ENCODE measurements around the gene DOK3.

Gene DOK3

DNA sequence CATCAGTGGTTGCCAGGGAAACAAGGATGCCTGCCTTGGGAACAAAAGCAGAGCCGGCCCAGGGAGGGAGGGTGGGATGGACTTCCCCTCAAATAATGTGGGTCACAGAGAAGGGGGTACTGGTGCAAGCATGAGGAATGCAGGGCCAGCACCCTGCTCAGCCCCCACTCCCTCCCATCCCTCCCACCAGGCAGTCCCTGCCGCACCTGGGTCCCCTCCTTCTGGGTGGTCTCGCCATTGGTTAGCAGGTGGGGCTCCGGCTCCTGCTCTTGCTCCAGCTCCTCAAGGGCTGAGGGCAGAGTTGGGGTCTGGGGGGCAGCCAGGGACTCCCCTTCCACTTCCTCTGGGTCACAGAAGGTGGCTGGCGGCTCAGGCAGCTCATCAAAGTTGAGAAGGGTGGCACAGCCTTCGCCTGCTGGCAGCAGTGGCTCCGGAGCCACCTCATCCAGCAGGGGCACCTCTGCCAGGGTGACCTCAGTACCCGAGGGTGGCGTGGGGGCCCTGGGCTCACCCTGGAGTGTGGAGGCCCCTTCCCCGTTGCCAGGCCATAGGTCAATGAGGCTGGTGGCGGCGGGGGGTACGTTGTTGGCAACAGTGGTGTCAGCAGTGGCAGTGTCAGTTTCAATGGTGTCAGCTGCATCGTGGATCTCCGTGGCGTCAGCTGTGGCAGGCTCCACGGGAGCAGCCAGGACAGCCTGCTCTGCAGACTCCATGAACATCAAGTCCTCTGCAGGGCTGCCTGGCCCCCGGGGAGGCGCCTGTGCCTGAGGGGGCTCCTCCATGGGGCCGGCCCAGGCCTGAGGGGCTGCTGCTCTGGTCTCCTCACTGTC, 51.6 kb downstream of the DOK3 start:
- Histone ChIP-seq H3K27me3 (no peaks in the 10 kb centered on the region), H3K4me1 (peaks cover 30% of the 10 kb centered on the region), H3K4me3 (ENCODE audit: low read depth, low read length) (no peak overlapping the region), H3K36me3 (peaks cover 41% of the 10 kb centered on the region), H3K9me3 (no peaks in the 10 kb centered on the region)
- no peak for DNase-seq
- TF ChIP-seq, protein P1, sequence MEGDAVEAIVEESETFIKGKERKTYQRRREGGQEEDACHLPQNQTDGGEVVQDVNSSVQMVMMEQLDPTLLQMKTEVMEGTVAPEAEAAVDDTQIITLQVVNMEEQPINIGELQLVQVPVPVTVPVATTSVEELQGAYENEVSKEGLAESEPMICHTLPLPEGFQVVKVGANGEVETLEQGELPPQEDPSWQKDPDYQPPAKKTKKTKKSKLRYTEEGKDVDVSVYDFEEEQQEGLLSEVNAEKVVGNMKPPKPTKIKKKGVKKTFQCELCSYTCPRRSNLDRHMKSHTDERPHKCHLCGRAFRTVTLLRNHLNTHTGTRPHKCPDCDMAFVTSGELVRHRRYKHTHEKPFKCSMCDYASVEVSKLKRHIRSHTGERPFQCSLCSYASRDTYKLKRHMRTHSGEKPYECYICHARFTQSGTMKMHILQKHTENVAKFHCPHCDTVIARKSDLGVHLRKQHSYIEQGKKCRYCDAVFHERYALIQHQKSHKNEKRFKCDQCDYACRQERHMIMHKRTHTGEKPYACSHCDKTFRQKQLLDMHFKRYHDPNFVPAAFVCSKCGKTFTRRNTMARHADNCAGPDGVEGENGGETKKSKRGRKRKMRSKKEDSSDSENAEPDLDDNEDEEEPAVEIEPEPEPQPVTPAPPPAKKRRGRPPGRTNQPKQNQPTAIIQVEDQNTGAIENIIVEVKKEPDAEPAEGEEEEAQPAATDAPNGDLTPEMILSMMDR (IDR thresholded peaks at IDR 0.05; ENCODE audit: low read depth, low read length): no peak

DNA sequence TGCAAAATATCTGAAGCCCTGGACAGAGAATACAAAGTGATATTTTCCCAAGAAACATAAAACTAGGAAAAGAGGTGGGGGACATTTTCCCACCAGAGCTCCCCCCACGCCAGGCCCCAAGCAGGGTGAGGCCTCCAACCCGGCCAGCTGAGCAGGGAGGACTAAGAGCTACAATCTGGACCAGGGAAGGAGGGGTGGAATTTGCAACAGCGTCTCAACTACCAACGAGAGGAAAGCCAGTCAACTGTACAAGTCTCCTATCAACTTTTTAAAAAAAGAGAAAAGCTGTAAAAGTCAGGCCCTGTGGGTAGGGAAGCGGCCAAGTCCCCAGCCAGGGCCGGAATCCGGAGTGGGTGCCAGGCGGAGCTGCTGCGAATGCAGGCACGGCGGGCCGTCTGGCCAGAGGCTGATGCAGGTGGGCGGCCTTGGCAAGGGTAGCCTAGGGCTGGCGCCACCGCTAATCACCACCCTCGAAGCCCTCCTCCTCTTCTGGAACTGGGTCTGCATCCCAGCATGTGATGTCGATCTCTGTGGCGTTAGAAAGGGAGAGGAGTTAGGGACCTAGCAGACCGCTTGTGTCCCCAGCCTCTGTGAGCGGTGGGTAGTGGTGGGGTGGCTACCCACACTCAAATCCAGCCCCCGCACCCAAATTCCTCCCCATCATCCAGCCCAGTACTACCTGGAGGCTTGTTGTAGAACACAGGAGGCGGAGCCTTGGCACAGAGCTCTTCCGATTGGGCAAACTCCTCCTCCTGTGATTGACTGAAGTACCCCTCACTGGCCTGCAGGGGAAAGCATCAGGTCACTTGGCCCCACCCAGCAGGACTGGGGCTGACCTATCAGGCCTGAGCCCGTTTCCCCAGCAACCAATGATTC, 52.4 kb downstream of the DOK3 start:
- peaks cover 30% of the 10 kb centered on the region for H3K4me1 ChIP-seq
- H3K36me3 ChIP-seq: peaks cover 41% of the 10 kb centered on the region
- H3K9me3 ChIP-seq: no peaks in the 10 kb centered on the region
- H3K27me3 ChIP-seq: no peaks in the 10 kb centered on the region
- TF ChIP-seq, protein P1 (IDR thresholded peaks at IDR 0.05; ENCODE audit: low read depth, low read length): peak; percentile 68
- DNase-seq: peak; percentile 97
- no peak overlapping the region; the same call in 1 of the 2 replicates for H3K4me3 ChIP-seq (ENCODE audit: low read depth, low read length)

DNA sequence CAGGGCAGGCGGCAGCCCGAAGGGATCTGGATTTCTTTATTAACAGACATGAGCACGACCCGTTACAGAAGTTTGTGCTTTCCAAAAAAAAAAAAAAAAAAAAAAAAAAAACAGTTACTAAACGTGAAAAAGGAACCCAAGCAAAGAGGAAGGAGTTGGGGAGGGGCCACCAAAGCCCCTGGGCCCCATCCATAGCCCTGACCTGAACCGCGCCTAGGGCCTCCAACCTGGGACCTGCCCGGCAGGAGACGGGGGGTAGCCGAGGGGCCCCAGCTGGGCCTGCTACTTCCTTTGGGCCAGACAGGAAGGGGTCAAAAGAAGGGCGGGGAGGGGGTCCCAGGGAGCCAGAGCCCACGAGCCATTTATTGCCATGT, 53.0 kb downstream of the DOK3 start:
- peaks cover 30% of the 10 kb centered on the region for H3K4me1 ChIP-seq
- TF ChIP-seq, protein P1 (IDR thresholded peaks at IDR 0.05; ENCODE audit: low read depth, low read length): no peak
- no peak for DNase-seq
- H3K27me3 ChIP-seq: no peaks in the 10 kb centered on the region
- no peaks in the 10 kb centered on the region for H3K9me3 ChIP-seq
- no peak overlapping the region; the same call in 1 of the 2 replicates for H3K4me3 ChIP-seq (ENCODE audit: low read depth, low read length)
- H3K36me3 ChIP-seq: peaks cover 38% of the 10 kb centered on the region

DNA sequence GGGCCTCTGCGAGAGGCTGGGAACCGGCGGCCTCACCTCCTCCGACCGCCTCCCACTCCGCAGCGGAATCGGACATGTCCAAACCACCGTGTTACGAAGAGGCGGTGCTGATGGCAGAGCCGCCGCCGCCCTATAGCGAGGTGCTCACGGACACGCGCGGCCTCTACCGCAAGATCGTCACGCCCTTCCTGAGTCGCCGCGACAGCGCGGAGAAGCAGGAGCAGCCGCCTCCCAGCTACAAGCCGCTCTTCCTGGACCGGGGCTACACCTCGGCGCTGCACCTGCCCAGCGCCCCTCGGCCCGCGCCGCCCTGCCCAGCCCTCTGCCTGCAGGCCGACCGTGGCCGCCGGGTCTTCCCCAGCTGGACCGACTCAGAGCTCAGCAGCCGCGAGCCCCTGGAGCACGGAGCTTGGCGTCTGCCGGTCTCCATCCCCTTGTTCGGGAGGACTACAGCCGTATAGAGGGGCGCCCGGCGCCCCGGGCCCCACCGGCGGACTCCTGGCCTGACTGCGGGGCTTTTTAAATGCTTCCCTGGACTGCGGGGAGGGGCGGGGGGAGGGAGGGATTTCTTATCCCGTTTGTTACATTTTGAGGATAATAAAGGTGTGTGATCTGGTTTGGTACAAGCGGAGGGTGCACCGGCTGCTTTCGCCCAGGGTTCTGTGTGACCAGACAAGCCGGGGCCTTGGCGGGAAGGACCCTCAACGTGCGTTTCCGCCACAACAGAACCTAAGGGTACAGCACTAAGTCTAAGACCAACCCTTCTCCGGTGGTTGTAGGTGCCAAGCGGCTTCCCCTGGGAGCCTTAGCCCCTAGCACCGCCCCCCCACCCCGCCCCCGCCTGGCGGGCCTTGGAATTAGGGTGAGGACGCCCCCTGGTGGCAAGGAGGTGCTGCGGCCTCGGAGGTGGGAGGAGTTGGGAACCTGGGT, 53.7 kb downstream of the DOK3 start:
- peak overlapping the region; percentile 73 for H3K4me3 ChIP-seq (ENCODE audit: low read depth, low read length)
- H3K9me3 ChIP-seq: no peaks in the 10 kb centered on the region
- peak; percentile 96 for DNase-seq
- peaks cover 36% of the 10 kb centered on the region for H3K36me3 ChIP-seq
- TF ChIP-seq, protein P1 (IDR thresholded peaks at IDR 0.05; ENCODE audit: low read depth, low read length): peak; percentile 89
- H3K27me3 ChIP-seq: no peaks in the 10 kb centered on the region
- peaks cover 30% of the 10 kb centered on the region for H3K4me1 ChIP-seq

DNA sequence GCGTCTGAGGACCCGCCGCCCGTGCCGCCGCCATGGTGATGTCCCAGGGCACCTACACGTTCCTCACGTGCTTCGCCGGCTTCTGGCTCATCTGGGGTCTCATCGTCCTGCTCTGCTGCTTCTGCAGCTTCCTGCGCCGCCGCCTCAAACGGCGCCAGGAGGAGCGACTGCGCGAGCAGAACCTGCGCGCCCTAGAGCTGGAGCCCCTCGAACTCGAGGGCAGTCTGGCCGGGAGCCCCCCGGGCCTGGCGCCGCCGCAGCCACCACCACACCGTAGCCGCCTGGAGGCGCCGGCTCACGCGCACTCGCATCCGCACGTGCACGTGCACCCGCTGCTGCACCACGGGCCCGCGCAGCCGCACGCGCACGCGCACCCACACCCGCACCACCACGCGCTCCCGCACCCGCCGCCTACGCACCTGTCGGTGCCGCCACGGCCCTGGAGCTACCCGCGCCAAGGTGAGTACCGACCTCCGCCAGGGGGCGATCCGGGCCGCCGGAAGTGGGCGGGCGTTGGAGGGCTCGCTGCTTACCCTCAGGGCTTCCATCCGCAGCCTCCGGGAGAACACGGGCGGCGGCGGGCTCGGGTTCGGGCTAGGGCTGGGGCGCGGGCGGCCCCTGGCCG, 54.5 kb downstream of the DOK3 start:
- H3K27me3 ChIP-seq: no peaks in the 10 kb centered on the region
- DNase-seq: peak; percentile 90
- H3K4me1 ChIP-seq: peaks cover 30% of the 10 kb centered on the region
- TF ChIP-seq, protein P1 (IDR thresholded peaks at IDR 0.05; ENCODE audit: low read depth, low read length): peak; percentile 62
- peaks cover 35% of the 10 kb centered on the region for H3K36me3 ChIP-seq
- H3K4me3 ChIP-seq (ENCODE audit: low read depth, low read length): peak overlapping the region; percentile 73
- no peaks in the 10 kb centered on the region for H3K9me3 ChIP-seq
